WTC11 (cell line): ENCODE data around the gene CCL4. TPM values are rescaled to one million over a fixed set of nuclear protein-coding genes. Genes with fewer than 3 reads are reported as not detected.

ENCODE experiments used
- ATAC-seq: fragments of 200-7000 bp; cut with Tn5 transposase; 2 replicates; pipeline ENCODE4 v1.10.0; 2021; ENCODE audit warnings: mild to moderate bottlenecking, moderate library complexity
- CTCF ChIA-PET: fragments of 300-600 bp; sonication (Branson Sonifier 250); formaldehyde crosslinking; loops from one replicate; lab custom pipeline; 2021; ENCODE audit warnings: antibody characterized with exemption; lab: Charles Lee
- POLR2A ChIA-PET: fragments of 350-600 bp; sonication (Branson Sonifier 250); formaldehyde crosslinking; loops from one replicate; lab custom pipeline; 2021; ENCODE audit warnings: antibody characterized with exemption; lab: Charles Lee
- DNase-seq: peaks from one replicate; pipeline ENCODE4 v3.0.0; 2021; ENCODE audit warnings: low spot score
- H3K27ac Mint-ChIP-seq: 2 replicates; pipeline ENCODE4 v1.8.0; 2021; ENCODE audit warnings: mixed read lengths
- H3K27me3 Mint-ChIP-seq: 2 replicates; pipeline ENCODE4 v1.8.0; 2021; ENCODE audit warnings: low read depth, mild to moderate bottlenecking, moderate library complexity, mixed read lengths
- H3K36me3 Mint-ChIP-seq: 2 replicates; pipeline ENCODE4 v1.8.0; 2021; ENCODE audit warnings: mixed read lengths
- H3K4me1 Mint-ChIP-seq: 2 replicates; pipeline ENCODE4 v1.8.0; 2022; ENCODE audit warnings: mixed read lengths
- H3K4me3 Mint-ChIP-seq: 2 replicates; pipeline ENCODE4 v1.8.0; 2021; ENCODE audit warnings: mild to moderate bottlenecking, moderate library complexity, mixed read lengths
- H3K9me3 Mint-ChIP-seq: 2 replicates; pipeline ENCODE4 v1.8.0; 2021; ENCODE audit warnings: mixed read lengths
- ATF1 ChIP-seq: sonication (generic); formaldehyde crosslinking; IDR thresholded peaks from 2 replicates; pipeline ENCODE4 v1.8.1; 2023; ENCODE audit warnings: mild to moderate bottlenecking, moderate library complexity, missing genetic modification reagents
- CREM ChIP-seq: sonication (generic); formaldehyde crosslinking; IDR thresholded peaks from 2 replicates; pipeline ENCODE4 v1.8.1; 2022; ENCODE audit warnings: mild to moderate bottlenecking, missing genetic modification reagents, moderate library complexity
- CTCF ChIP-seq: fragments of 200-600 bp; IDR thresholded peaks from 2 replicates; pipeline ENCODE4 v1.8.0; 2022; ENCODE audit warnings: antibody characterized with exemption
- ELF4 ChIP-seq: sonication (generic); formaldehyde crosslinking; IDR thresholded peaks from 2 replicates; pipeline ENCODE4 v1.8.1; 2022; ENCODE audit warnings: low read depth, mild to moderate bottlenecking, moderate library complexity, missing genetic modification reagents
- ESRRA ChIP-seq: sonication (generic); formaldehyde crosslinking; IDR thresholded peaks from 2 replicates; pipeline ENCODE4 v1.8.1; 2022; ENCODE audit warnings: mild to moderate bottlenecking, missing genetic modification reagents, borderline replicate concordance
- FOXP1 ChIP-seq: sonication (generic); formaldehyde crosslinking; IDR thresholded peaks from 2 replicates; pipeline ENCODE4 v1.8.0; 2022; ENCODE audit warnings: missing genetic modification reagents, mild to moderate bottlenecking, moderate library complexity, borderline replicate concordance
- GRHL2 ChIP-seq: fragments of 250-450 bp; sonication (Bioruptor Pico); IDR thresholded peaks from 2 replicates; pipeline ENCODE4 v1.8.0; 2022; ENCODE audit warnings: mild to moderate bottlenecking, moderate library complexity; ENCODE audit not compliant: insufficient replicate concordance, severe bottlenecking
- IRF2 ChIP-seq: sonication (generic); formaldehyde crosslinking; IDR thresholded peaks from 2 replicates; pipeline ENCODE4 v1.8.0; 2022; ENCODE audit warnings: low read depth, missing genetic modification reagents, borderline replicate concordance
- JAZF1 ChIP-seq: fragments of 250-450 bp; sonication (Bioruptor Pico); IDR thresholded peaks from 2 replicates; pipeline ENCODE4 v1.9.0; 2021; ENCODE audit warnings: moderate library complexity, mild to moderate bottlenecking, inconsistent platforms
- NFE2L1 ChIP-seq: sonication (generic); formaldehyde crosslinking; IDR thresholded peaks from 2 replicates; pipeline ENCODE4 v1.8.1; 2023; ENCODE audit warnings: missing genetic modification reagents
- PRRX2 ChIP-seq: fragments of 250-450 bp; sonication (Bioruptor Pico); IDR thresholded peaks from 2 replicates; pipeline ENCODE4 v1.8.0; 2021; ENCODE audit warnings: mild to moderate bottlenecking
- SMAD3 ChIP-seq: sonication (generic); formaldehyde crosslinking; IDR thresholded peaks from 2 replicates; pipeline ENCODE4 v1.8.0; 2022; ENCODE audit warnings: missing genetic modification reagents, mild to moderate bottlenecking, borderline replicate concordance
- TEAD4 ChIP-seq: sonication (generic); formaldehyde crosslinking; IDR thresholded peaks from 2 replicates; pipeline ENCODE4 v1.8.0; 2022; ENCODE audit warnings: mild to moderate bottlenecking, missing genetic modification reagents
- USF1 ChIP-seq: sonication (generic); formaldehyde crosslinking; IDR thresholded peaks from 2 replicates; pipeline ENCODE4 v1.8.0; 2022; ENCODE audit warnings: mild to moderate bottlenecking, missing genetic modification reagents
- ZNF138 ChIP-seq: sonication (generic); formaldehyde crosslinking; conservative IDR thresholded peaks from 2 replicates; pipeline ENCODE4 v1.8.1; 2022; ENCODE audit warnings: mild to moderate bottlenecking, moderate library complexity, missing genetic modification reagents
- ZNF219 ChIP-seq: sonication (generic); formaldehyde crosslinking; IDR thresholded peaks from 2 replicates; pipeline ENCODE4 v1.8.0; 2023; ENCODE audit warnings: missing genetic modification reagents, mild to moderate bottlenecking, borderline replicate concordance
- ZNF281 ChIP-seq: sonication (generic); formaldehyde crosslinking; IDR thresholded peaks from 2 replicates; pipeline ENCODE4 v1.8.0; 2023; ENCODE audit warnings: mild to moderate bottlenecking, missing genetic modification reagents
- ZNF396 ChIP-seq: fragments of 250-450 bp; sonication (Bioruptor Pico); IDR thresholded peaks from 2 replicates; pipeline ENCODE4 v1.8.0; 2021; ENCODE audit warnings: mild to moderate bottlenecking, moderate library complexity, borderline replicate concordance
- ZNF423 ChIP-seq: fragments of 250-450 bp; sonication (Bioruptor Pico); IDR thresholded peaks from 2 replicates; pipeline ENCODE4 v2.1.2; 2022; ENCODE audit warnings: mild to moderate bottlenecking, moderate library complexity
- ZNF512 ChIP-seq: sonication (generic); formaldehyde crosslinking; IDR thresholded peaks from 2 replicates; pipeline ENCODE4 v1.8.1; 2022; ENCODE audit warnings: missing genetic modification reagents, borderline replicate concordance
- total RNA-seq: library from RNA; stranded (reverse); gene quantifications from 3 replicates; pipeline ENCODE4 v1.2.3, GENCODE V29; 2021
- TF ChIP-seq, protein P1 (sequence below): sonication (generic); formaldehyde crosslinking; IDR thresholded peaks from 2 replicates; pipeline ENCODE4 v1.8.0; 2022; ENCODE audit warnings: missing genetic modification reagents
- TF ChIP-seq, protein P2 (sequence below): sonication (generic); formaldehyde crosslinking; IDR thresholded peaks from 2 replicates; pipeline ENCODE4 v1.8.1; 2022; ENCODE audit warnings: low read depth, mild to moderate bottlenecking, moderate library complexity, missing genetic modification reagents, borderline replicate concordance

Gene CCL4
- total RNA-seq, 1 experiment from 2014 or later = 0.48 TPM

GRCh38 chr17:36144014-36144413 is 40.4 kb downstream of the CCL4 start (continued):
- TF ChIP-seq, protein P1, sequence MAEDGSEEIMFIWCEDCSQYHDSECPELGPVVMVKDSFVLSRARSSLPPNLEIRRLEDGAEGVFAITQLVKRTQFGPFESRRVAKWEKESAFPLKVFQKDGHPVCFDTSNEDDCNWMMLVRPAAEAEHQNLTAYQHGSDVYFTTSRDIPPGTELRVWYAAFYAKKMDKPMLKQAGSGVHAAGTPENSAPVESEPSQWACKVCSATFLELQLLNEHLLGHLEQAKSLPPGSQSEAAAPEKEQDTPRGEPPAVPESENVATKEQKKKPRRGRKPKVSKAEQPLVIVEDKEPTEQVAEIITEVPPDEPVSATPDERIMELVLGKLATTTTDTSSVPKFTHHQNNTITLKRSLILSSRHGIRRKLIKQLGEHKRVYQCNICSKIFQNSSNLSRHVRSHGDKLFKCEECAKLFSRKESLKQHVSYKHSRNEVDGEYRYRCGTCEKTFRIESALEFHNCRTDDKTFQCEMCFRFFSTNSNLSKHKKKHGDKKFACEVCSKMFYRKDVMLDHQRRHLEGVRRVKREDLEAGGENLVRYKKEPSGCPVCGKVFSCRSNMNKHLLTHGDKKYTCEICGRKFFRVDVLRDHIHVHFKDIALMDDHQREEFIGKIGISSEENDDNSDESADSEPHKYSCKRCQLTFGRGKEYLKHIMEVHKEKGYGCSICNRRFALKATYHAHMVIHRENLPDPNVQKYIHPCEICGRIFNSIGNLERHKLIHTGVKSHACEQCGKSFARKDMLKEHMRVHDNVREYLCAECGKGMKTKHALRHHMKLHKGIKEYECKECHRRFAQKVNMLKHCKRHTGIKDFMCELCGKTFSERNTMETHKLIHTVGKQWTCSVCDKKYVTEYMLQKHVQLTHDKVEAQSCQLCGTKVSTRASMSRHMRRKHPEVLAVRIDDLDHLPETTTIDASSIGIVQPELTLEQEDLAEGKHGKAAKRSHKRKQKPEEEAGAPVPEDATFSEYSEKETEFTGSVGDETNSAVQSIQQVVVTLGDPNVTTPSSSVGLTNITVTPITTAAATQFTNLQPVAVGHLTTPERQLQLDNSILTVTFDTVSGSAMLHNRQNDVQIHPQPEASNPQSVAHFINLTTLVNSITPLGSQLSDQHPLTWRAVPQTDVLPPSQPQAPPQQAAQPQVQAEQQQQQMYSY (CRISPR knock-in tag) = no peak

DNA sequence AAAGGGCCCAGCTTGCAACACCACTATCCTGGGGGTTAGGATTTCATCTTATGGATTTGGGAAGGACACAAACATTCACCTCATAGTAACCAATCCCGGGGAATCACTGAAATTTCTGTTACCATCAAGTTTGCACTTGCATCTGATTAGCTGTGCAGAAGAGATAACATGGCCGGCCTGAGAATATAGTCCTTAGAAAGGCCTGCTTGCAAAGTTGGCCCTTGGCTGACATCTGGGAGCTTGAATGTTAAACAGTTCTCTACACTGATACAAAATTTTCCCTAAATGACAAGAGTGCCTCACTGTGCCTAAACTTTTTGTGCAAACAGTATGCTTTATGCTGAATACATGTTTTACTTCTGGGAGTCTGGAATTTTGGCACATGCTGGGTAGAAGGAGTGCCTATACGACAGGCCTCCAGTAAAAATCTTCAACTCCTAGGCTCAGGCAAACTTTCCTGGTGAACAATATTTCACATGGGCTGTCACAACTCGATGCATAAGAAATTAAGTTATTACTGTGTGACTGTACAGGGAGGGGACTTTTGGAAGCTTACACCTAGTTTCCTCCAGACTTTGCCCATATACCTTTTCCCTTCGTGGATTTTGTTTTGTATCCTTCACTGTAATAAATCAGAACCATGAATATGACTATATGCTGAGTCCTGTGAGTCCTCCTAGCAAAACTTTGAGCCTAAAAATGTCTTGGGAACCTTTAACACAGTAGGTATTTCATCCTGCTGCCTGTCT is 41.5 kb downstream of the CCL4 start:
- no peaks in the 10 kb centered on the region for H3K36me3 Mint-ChIP-seq
- no peak for ATAC-seq
- H3K4me1 Mint-ChIP-seq = peaks cover 9% of the 10 kb centered on the region
- TF ChIP-seq USF1 (CRISPR knock-in tag) (no peak), PRRX2 (CRISPR knock-in tag) (no peak), ESRRA (CRISPR knock-in tag) (no peak), ZNF423 (CRISPR knock-in tag) (no peak), GRHL2 (CRISPR knock-in tag) (no peak), NFE2L1 (no peak), ZNF138 (no peak), ZNF512 (no peak), SMAD3 (no peak), ZNF396 (CRISPR knock-in tag) (no peak), TEAD4 (CRISPR knock-in tag) (no peak)
- TF ChIP-seq, protein P2, sequence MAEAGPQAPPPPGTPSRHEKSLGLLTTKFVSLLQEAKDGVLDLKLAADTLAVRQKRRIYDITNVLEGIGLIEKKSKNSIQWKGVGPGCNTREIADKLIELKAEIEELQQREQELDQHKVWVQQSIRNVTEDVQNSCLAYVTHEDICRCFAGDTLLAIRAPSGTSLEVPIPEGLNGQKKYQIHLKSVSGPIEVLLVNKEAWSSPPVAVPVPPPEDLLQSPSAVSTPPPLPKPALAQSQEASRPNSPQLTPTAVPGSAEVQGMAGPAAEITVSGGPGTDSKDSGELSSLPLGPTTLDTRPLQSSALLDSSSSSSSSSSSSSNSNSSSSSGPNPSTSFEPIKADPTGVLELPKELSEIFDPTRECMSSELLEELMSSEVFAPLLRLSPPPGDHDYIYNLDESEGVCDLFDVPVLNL = no peak
- TF ChIP-seq, all 79 proteins: peak for 0
- H3K27me3 Mint-ChIP-seq = no peaks in the 10 kb centered on the region; the same call in 1 of the 2 replicates
- ChIA-PET POLR2A (no interaction called here), CTCF (interaction anchor here (4.7 to 6.7 kb wide), 3 partner anchors 73 to 176 kb away, joined by 49 to 78 read pairs (median 65); no protein-coding TSS in a partner anchor)
- 0 out of 2 replicates have a peak, but pooled peaks cover 4% of the 10 kb centered on the region for H3K9me3 Mint-ChIP-seq
- H3K27ac Mint-ChIP-seq = no peak overlapping the region
- no peak for DNase-seq
- no peak overlapping the region for H3K4me3 Mint-ChIP-seq

GRCh38 chr17:36147601-36148000 is 44.0 kb downstream of the CCL4 start:
- POLR2A ChIA-PET = no interaction called here
- Mint-ChIP-seq H3K27ac (no peak overlapping the region), H3K4me1 (peaks cover 9% of the 10 kb centered on the region), H3K9me3 (no peaks in the 10 kb centered on the region), H3K4me3 (no peak overlapping the region), H3K27me3 (no peaks in the 10 kb centered on the region; the same call in 1 of the 2 replicates), H3K36me3 (no peaks in the 10 kb centered on the region)
- ATAC-seq (no peak), DNase-seq (no peak)
- CTCF ChIA-PET = interaction anchor here (1.2 to 6.7 kb wide), 7 partner anchors 75 to 199 kb away, joined by 3 to 78 read pairs (median 43); partner anchors contain the start of gene CCL16
- TF ChIP-seq FOXP1 (CRISPR knock-in tag) (no peak), ZNF219 (CRISPR knock-in tag) (no peak), CREM (no peak), ELF4 (no peak), JAZF1 (no peak), ATF1 (no peak), CTCF (no peak), ZNF281 (no peak), IRF2 (CRISPR knock-in tag) (no peak), ESRRA (CRISPR knock-in tag) (no peak)
